T1000 (cell line): Measurements from ENCODE around the gene SLC25A19.
"Not testable (repeated sequence)": the region's sequence is repeated elsewhere in the genome, so short reads cannot be mapped to it uniquely, and the experiment has no call there.

Experiments used
- DNase-seq: peaks from one replicate; lab custom pipeline; 2025; ENCODE audit warnings: mixed read lengths; lab: John Stamatoyannopoulos, UW

The SLC25A19 gene

GRCh38 chr17:75267411-75268232 is 21.6 kb downstream of the SLC25A19 start:
- no peak for DNase-seq

GRCh38 chr17:75267153-75267410 is 22.2 kb downstream of the SLC25A19 start:
- no peak for DNase-seq

GRCh38 chr17:75266316-75267152 is 22.7 kb downstream of the SLC25A19 start:
- DNase-seq: no peak

GRCh38 chr17:75265614-75266315 is 23.5 kb downstream of the SLC25A19 start:
- DNase-seq: no peak

GRCh38 chr17:75263055-75263454 is 26.2 kb downstream of the SLC25A19 start:
- no peak for DNase-seq

- no peak for DNase-seq
These were observed 27.1 kb downstream of the SLC25A19 start for GRCh38 chr17:75262112-75262606.

GRCh38 chr17:75261336-75262111 is 27.7 kb downstream of the SLC25A19 start, which contains the start of the genes GGA3 and MRPS7:
Gene GGA3, minus strand, starts transcription at chr17:75261606. Its CDS starts 19 bp downstream, at chr17:75261587.
Gene MRPS7, plus strand, starts transcription at chr17:75261879. Its CDS starts 22 bp downstream, at chr17:75261901.
- DNase-seq: peak; percentile 98

- no peak for DNase-seq
These were observed 28.4 kb downstream of the SLC25A19 start for GRCh38 chr17:75260641-75261335.

GRCh38 chr17:75257228-75257627 is 32.0 kb downstream of the SLC25A19 start:
- DNase-seq: not testable (repeated sequence)

- not testable (repeated sequence) for DNase-seq
These were observed 33.1 kb downstream of the SLC25A19 start for GRCh38 chr17:75255954-75256698.

- no peak for DNase-seq
These were observed 37.0 kb downstream of the SLC25A19 start for GRCh38 chr17:75252039-75252816.

- no peak for DNase-seq
These were observed 39.2 kb downstream of the SLC25A19 start for GRCh38 chr17:75250009-75250471.

- DNase-seq: no peak
These were observed 39.7 kb downstream of the SLC25A19 start for GRCh38 chr17:75249564-75249963.

GRCh38 chr17:75246404-75246803 is 42.8 kb downstream of the SLC25A19 start:
- no peak for DNase-seq

- DNase-seq: no peak
These were observed 44.2 kb downstream of the SLC25A19 start for GRCh38 chr17:75245011-75245410.

- no peak for DNase-seq
These were observed 44.9 kb downstream of the SLC25A19 start for GRCh38 chr17:75244133-75244866.

- DNase-seq: no peak
These were observed 46.7 kb downstream of the SLC25A19 start for GRCh38 chr17:75242461-75243042.

- peak; percentile 13 for DNase-seq
These were observed 47.2 kb downstream of the SLC25A19 start for GRCh38 chr17:75241996-75242460.
